GM21390 (cell line): ENCODE data around the gene RAD23A.

Experiments
- ATAC-seq: cut with Tn5 transposase; IDR thresholded peaks from one replicate; pipeline ENCODE4 v1.9.1; 2021; ENCODE audit not compliant: unreplicated experiment

Gene RAD23A

GRCh38 chr19:12984143-12984627 is 38.5 kb downstream of the RAD23A start:
- no peak for ATAC-seq

- no peak for ATAC-seq
Observed at GRCh38 chr19:12984683-12985048, 39.0 kb downstream of the RAD23A start.

- ATAC-seq, result no peak
Observed at GRCh38 chr19:12985049-12985776, 39.6 kb downstream of the RAD23A start.

- ATAC-seq, result no peak
Observed at GRCh38 chr19:12986726-12987125, 41.1 kb downstream of the RAD23A start.

- no peak for ATAC-seq
Observed at GRCh38 chr19:12987190-12987589, 41.5 kb downstream of the RAD23A start.

- no peak for ATAC-seq
Observed at GRCh38 chr19:12987781-12988180, 42.1 kb downstream of the RAD23A start.

GRCh38 chr19:12990431-12990830 is 44.8 kb downstream of the RAD23A start:
- no peak for ATAC-seq

GRCh38 chr19:12990853-12991252 is 45.2 kb downstream of the RAD23A start:
- no peak for ATAC-seq

- ATAC-seq, result no peak
Observed at GRCh38 chr19:12991296-12991695, 45.6 kb downstream of the RAD23A start.

- ATAC-seq, result no peak
Observed at GRCh38 chr19:12992729-12993128, 47.1 kb downstream of the RAD23A start.

- ATAC-seq, result no peak
Observed at GRCh38 chr19:12993562-12993961, 47.9 kb downstream of the RAD23A start.

GRCh38 chr19:12994701-12995595 is 49.3 kb downstream of the RAD23A start, which contains the start of gene NFIX:
TSS of gene NFIX (plus strand) at chr19:12995475. CDS start at chr19:12995838, 363 bp downstream.
- no peak for ATAC-seq

- ATAC-seq, result no peak
Observed at GRCh38 chr19:12995596-12996405, 50.1 kb downstream of the RAD23A start.

GRCh38 chr19:12996406-12997094 is 50.9 kb downstream of the RAD23A start:
- ATAC-seq, result no peak

- no peak for ATAC-seq
Observed at GRCh38 chr19:12997179-12997966, 51.7 kb downstream of the RAD23A start.

GRCh38 chr19:12997967-12998940 is 52.6 kb downstream of the RAD23A start:
- ATAC-seq, result no peak

- no peak for ATAC-seq
Observed at GRCh38 chr19:13001166-13001501, 55.5 kb downstream of the RAD23A start.

GRCh38 chr19:13001502-13002165 is 56.0 kb downstream of the RAD23A start:
- ATAC-seq, result no peak
